Fibroblast of lung (primary cell): Measurements from ENCODE around the gene INPP5K.

Experiments
- CTCF ChIP-seq, 2 donors: IDR thresholded peaks in 1 of 2; conservative IDR thresholded peaks in 1 of 2; 1 replicate in 1 of 2; 2 replicates in 1 of 2; pipeline ENCODE4 v1.5.1; 2011 to 2012; ENCODE audit warnings: low read length in 2 of 2, control low read depth in 1 of 2, inconsistent platforms in 1 of 2, low read depth in 1 of 2, mild to moderate bottlenecking in 1 of 2
- EZH2 ChIP-seq: IDR thresholded peaks from 2 replicates; pipeline ENCODE4 v1.5.1; 2012; ENCODE audit warnings: low read length, control low read depth, mild to moderate bottlenecking; ENCODE audit errors: missing control alignments

DNA sequence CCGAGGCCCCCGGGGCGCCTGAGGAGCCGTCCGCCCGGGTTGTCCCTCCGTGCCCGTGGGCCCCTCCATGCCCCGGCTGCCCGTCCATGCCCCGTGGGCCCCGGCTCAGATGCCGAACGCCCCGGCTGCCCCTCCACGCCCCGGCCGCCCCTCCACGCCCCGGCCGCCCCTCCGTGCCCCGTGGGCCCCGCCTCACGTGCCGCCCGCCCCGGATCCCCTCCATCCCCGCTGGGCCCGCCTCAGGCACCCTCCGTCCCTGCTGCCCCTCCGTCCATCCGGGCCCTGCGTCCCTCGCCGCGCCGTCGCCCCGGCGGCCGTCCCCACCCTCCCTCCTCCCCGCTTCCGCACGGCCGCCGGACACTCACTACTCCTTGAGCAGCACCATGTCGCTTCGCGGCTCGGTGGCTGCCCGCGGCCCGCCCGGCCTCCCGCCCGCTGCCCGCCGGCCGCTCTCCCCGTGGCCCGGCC is 45.8 kb upstream of the INPP5K start:
- TF ChIP-seq CTCF (conservative IDR thresholded peaks at IDR 0.05 in 1 of 2, IDR thresholded peaks at IDR 0.05 in 1 of 2; ENCODE audit: low read depth in 1 of 2, low read length in 2 of 2) = no peak
- no peak for TF ChIP-seq EZH2
